ENCODE results near the gene PIGS. TPM values are rescaled to one million over a fixed set of nuclear protein-coding genes. Genes with fewer than 3 reads are reported as not detected.

Gene PIGS
- total and polyA plus RNA-seq, 9 of the 15 experiments (the other 6 are each of a cell fraction or from before 2014, with no cell fraction given), result 47.5 to 138 (median 57.6) TPM

- intact Hi-C loops (cut with micrococcal nuclease), result no loop called here
- in situ Hi-C loops (cut with MboI), result no loop called here
- Histone ChIP-seq H3K36me3 (ENCODE audit: control insufficient read depth, insufficient read depth, low read length) (no peaks in the 10 kb centered on the region), H3K27me3 (ENCODE audit: control insufficient read depth in 2 of 2, insufficient read depth in 2 of 2, low read length in 2 of 2) (peaks cover 30 to 61% of the 10 kb centered on the region in 2 experiments), H3K4me2 (ENCODE audit: insufficient read depth, low read length) (no peak overlapping the region), H3K9me3 (replicated peaks; ENCODE audit: control insufficient read depth, insufficient read depth, low read depth, low read length) (no peaks in the 10 kb centered on the region), H3K27ac (ENCODE audit: extremely low read depth, low read depth, low read length) (no peak overlapping the region), H3K9ac (ENCODE audit: insufficient read depth in 1 of 2, low read depth in 2 of 2, low read length in 2 of 2) (no peak overlapping the region), H3K4me3 (no peak overlapping the region), H3K79me2 (ENCODE audit: control insufficient read depth, insufficient read depth, low read length) (no peaks in the 10 kb centered on the region), H3K9me1 (ENCODE audit: control insufficient read depth, insufficient read depth, low read length) (no peaks in the 10 kb centered on the region), H3K4me1 (replicated peaks in 1 of 2; ENCODE audit: control insufficient read depth in 2 of 2, insufficient read depth in 2 of 2, low read length in 2 of 2) (peaks cover 0 to 9% of the 10 kb centered on the region in 2 experiments; a peak in 1 of 5 replicates), H4K20me1 (replicated peaks; ENCODE audit: control insufficient read depth, insufficient read depth, low read length) (peaks cover 16% of the 10 kb centered on the region), H2AFZ (ENCODE audit: low read depth, low read length) (no peak overlapping the region)
- DNase-seq (ENCODE audit: extremely low read depth in 1 of 4, low spot score in 3 of 4), result no peak
- ATAC-seq, result no peak
- CTCF ChIA-PET (ENCODE audit: low intra/inter-chr PET ratio), result no interaction called here
- no peak for FAIRE-seq
- WGBS (ENCODE audit: insufficient coverage, low coverage, missing lambda C conversion rate), result 1% methylated on average over 11 of the region's 11 CpGs
- BruUV-seq (replicated peaks), result no TSS peak
- POLR2A ChIA-PET, result interaction anchor here (0.6 to 2.3 kb wide), 3 partner anchors 13 to 266 kb away, joined by 4 to 7 read pairs (median 5); no protein-coding TSS in a partner anchor
- TF ChIP-seq ZNF76 (CRISPR knock-in tag; IDR thresholded peaks at IDR 0.05; ENCODE audit: borderline replicate concordance), result no peak
- no peak for TF ChIP-seq TEAD4 (IDR thresholded peaks at IDR 0.05; ENCODE audit: low read length)
- TF ChIP-seq TEAD4 (CRISPR knock-in tag; IDR thresholded peaks at IDR 0.05; ENCODE audit: borderline replicate concordance), result no peak
- TF ChIP-seq ZNF766 (CRISPR knock-in tag; conservative IDR thresholded peaks at IDR 0.05), result no peak
- TF ChIP-seq SRSF7 (optimal IDR thresholded peaks at IDR 0.05; ENCODE audit: low read depth, low read length), result no peak
- TF ChIP-seq COPS2 (conservative IDR thresholded peaks at IDR 0.05), result no peak
- TF ChIP-seq MITF (IDR thresholded peaks at IDR 0.05), result no peak
- no peak for TF ChIP-seq ZNF655 (CRISPR knock-in tag; IDR thresholded peaks at IDR 0.05)
- TF ChIP-seq ZNF280A (IDR thresholded peaks at IDR 0.05; ENCODE audit: low read depth, partially characterized antibody), result no peak
- no peak for TF ChIP-seq ZBTB12 (CRISPR knock-in tag; IDR thresholded peaks at IDR 0.05)
- TF ChIP-seq ZNF133 (CRISPR knock-in tag; IDR thresholded peaks at IDR 0.05), result no peak
- TF ChIP-seq KLF16 (IDR thresholded peaks at IDR 0.05), result no peak
- no peak for TF ChIP-seq ZBTB1 (CRISPR knock-in tag; IDR thresholded peaks at IDR 0.05; ENCODE audit: borderline replicate concordance, low read depth)
- TF ChIP-seq SMARCE1 (IDR thresholded peaks at IDR 0.05), result no peak
- no peak for TF ChIP-seq FOXA3 (CRISPR knock-in tag; conservative IDR thresholded peaks at IDR 0.05 in 1 of 2, IDR thresholded peaks at IDR 0.05 in 1 of 2)
- no peak for TF ChIP-seq MIER1 (IDR thresholded peaks at IDR 0.05; ENCODE audit: low read depth)
These were observed 63.1 kb downstream of the PIGS start for GRCh38 chr17:28508211-28508724.
